NCI-H2196 (cell line): Measurements from ENCODE around the gene DAP.

Experiments used
- DNase-seq: peaks from one replicate; lab custom pipeline; 2025; ENCODE audit not compliant: unreplicated experiment; lab: John Stamatoyannopoulos, UW

DAP gene

GRCh38 chr5:10761933-10762775 lies 1.1 kb upstream of the DAP start:
- no peak for DNase-seq

- no peak for DNase-seq
Measured at GRCh38 chr5:10760921-10761184, 181 bp downstream of the DAP start.

GRCh38 chr5:10760096-10760920 lies 726 bp downstream of the DAP start:
- DNase-seq, result peak; percentile 54

DNA sequence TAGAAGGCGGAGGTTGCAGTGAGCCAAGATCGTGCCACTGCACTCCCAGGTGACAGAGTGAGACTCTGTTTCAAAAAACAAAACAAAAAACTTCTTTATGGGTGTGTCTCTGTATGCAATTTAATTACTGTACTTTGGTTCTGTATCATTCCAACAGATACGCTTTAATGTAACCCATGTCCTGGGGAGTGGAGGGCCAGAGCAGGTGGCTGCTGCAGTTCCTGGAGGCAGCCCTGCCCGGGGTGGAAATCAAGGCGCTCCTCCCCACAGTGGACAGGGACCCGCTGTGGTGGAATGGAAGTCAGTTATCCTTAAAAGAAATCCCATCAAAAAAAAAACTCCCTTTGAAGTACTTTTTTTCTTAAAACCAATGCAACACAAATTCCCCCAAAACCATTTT lies 1.9 kb downstream of the DAP start:
- no peak for DNase-seq

DNA sequence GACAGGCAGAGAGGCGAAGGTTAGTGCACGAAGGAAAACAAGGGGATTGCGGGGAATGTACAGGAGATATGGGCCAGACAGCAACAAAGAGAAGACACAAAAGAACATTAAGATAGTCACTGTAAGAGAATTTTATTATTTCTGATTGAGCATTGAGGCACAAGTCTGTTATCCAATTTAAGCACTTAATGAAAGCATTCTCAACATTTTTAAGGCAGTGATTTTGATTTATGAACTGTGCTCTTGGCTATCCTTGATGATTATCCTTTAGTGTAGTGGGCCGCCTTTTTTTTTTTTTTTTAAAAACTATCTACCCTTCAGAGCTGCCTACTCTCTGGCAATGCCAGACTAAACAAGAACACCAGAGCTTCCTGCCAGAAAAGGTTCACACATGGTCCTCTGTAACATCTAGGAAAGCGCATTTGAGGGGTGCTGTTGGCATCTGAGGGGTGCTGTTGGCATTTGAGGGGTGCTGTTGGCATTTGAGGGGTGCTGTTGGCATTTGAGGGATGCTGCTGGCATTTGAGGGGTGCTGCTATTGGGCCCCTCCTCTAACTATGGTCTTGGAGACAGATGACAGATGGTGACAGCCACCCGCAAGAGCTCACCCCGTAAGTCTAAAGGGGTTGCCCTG lies 3.0 kb downstream of the DAP start:
- DNase-seq, result no peak

- no peak for DNase-seq
Measured at GRCh38 chr5:10757043-10757442, 4.0 kb downstream of the DAP start.

DNA sequence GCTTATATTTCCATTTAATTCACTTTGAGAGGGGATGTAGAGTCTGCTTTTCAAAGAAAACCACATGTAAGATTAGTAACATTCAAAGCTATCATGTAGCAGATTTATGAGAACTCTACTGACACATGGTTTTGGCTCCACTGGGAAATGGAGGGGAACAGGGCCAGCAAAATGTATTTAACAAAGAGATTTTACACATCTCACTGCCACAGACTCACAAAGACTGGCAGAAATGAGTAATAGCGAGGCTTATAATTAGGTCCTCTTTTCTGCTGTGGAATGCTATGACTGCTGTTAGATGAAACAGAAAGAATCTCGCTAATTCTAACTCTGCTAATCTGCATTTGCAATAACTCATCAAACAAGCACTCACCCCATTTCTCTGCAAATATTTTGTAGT lies 4.5 kb downstream of the DAP start:
- DNase-seq, result no peak

DNA sequence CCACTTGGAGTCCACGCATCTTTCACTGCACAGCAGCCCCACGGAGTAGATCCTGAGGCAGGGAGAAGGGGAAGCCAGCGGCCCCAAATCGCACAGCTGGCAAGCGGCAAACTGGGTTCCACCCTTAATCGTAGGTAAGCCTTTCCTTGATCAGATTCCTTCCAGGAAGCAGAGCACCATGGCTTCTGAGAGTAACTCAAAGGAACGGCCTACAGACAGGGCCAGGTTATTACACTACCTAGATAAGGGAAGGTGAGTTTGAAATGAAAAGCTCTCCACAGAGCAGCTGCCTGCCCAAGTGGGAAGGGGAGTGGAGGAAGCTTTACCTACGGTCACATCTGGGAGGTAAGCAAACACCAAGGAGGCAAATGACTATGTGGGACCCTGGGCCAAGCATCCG lies 7.9 kb downstream of the DAP start:
- no peak for DNase-seq

- no peak for DNase-seq
Measured at GRCh38 chr5:10752451-10752850, 8.6 kb downstream of the DAP start.

DNA sequence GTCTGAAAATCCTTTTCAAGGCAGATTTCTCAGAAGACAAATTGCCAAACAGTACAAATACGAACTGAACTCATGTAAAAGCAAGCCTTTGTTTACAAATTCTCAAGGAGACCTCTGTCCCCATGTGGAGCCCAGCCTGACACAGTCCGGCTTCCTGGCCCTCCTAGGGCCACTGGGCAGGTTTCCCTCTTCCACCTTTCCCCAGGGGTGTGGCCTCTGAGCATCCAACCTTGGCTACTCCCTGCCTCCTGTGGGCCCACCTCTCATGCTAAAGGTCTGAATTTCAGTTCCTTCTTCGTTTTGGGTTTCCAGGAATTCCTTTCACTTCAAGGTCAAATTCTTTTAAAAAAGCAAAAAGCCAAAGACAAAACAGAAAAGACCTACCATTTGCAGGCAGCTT lies 10.1 kb downstream of the DAP start:
- DNase-seq, result no peak

DNA sequence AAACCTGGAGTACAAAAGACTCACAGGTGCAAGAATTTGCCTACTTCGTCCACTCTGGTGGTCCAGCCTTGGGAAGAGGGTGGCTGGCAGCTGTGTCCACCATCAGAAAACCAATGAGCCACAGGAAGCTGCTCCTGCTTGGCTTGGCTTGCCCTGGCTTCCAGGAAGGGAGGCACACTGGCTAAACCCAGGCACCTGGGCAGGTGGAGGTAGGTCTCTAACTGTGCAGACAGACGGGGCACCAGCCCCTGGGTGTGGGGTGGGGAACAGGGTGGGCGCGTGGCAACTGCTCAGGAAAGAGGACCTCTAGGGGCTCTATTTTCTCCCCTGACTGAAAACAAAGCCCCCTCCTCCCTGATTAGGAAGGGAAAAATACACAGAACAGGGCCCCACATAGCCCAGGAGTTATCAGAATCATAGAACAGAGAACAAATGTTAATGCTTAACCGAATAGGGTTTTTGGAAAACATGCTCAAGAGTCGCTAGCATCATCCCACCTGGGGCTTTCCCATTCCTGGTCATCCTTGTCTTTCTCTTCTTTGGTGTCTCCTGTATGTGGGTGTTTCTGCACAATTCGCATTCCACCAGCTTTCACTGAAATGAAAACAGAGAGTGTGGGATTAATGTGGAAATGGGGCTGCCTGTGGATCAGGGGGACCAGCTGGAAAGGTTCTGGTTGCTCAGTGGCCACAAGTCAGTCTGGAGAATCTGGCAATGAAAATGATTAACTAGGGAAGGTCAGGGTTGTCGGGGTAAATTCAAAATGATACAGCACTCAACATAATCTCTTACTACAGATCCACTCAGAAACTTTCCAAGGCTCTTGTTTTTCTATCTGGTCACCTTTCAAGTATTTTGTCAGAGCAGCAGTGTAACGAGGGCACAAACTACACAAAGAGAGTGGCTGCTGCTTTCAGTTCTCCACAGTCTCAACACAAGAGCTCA lies 13.1 kb downstream of the DAP start:
- no peak for DNase-seq

GRCh38 chr5:10746711-10747110 lies 14.3 kb downstream of the DAP start:
- peak; percentile 85 for DNase-seq

GRCh38 chr5:10745133-10745532 lies 15.9 kb downstream of the DAP start:
- DNase-seq, result no peak

GRCh38 chr5:10744681-10745080 lies 16.4 kb downstream of the DAP start:
- no peak for DNase-seq

GRCh38 chr5:10743951-10744350 lies 17.1 kb downstream of the DAP start:
- DNase-seq, result no peak

GRCh38 chr5:10743526-10743925 lies 17.5 kb downstream of the DAP start:
- DNase-seq, result no peak

GRCh38 chr5:10741661-10742060 lies 19.4 kb downstream of the DAP start:
- DNase-seq, result no peak

GRCh38 chr5:10740384-10740783 lies 20.6 kb downstream of the DAP start:
- no peak for DNase-seq

GRCh38 chr5:10737880-10738279 lies 23.2 kb downstream of the DAP start:
- no peak for DNase-seq

DNA sequence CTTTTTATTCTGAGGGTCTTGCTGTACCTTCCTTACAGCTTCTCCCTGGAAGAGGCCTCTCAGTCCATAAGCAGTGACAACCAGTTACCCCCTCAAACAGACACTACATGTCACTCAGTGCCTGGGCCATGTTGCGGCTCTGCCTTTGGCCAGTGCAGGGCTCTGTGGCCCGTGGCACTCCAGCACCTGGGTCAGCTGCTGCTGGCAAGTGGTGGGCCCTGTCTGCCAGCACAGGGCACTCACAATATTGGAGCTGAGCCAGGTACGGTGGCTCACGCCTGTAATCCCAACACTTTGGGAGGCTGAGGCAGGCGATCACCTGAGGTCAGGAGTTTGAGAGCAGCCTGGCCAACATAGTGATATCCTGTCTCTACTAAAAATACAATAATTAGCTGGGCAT lies 24.2 kb downstream of the DAP start:
- DNase-seq, result no peak

DNA sequence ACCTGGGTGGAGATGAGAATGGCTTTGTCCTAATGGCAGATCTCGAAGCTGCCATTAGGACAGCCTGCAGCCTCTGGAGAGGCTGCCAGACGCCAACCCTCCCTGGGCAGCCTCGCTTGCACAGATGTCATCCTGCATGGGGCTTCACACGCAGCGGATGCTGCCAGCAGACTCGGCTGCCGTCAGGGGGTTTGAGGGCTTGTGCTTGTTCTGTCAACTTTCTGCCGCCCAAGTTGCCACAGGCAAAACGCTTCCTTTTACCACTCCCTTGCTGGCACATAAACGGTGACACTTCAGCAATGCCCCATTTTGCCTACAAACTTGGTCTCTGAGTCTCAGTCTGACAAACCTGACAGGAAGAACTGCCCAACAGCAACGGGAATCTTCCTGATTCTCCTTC lies 24.7 kb downstream of the DAP start:
- no peak for DNase-seq
